CD4-positive, CD25-positive, alpha-beta regulatory T cell (primary cell): ENCODE results near the gene ORC2. TPM values are rescaled to one million over a fixed set of nuclear protein-coding genes. Genes with fewer than 3 reads are reported as not detected.
A peak's percentile ranks its signal among the peaks of the same experiment; 100 is the strongest.
"Not testable (repeated sequence)": the region's sequence is repeated elsewhere in the genome, so short reads cannot be mapped to it uniquely, and the experiment has no call there.

ENCODE experiments used
- ATAC-seq, 2 donors: fragments of 150-1000 bp; cut with Tn5 transposase; one replicate each; pipeline ENCODE4 v1.10.0; 2021; ENCODE audit warnings: low read depth in 2 of 2, moderate number of reproducible peaks in 2 of 2, moderate library complexity in 1 of 2
- DNase-seq, 3 donors: peaks; one replicate each; pipeline versions ENCODE4 v3.0.0 to v3.0.0-alpha.2; 2012 to 2022; ENCODE audit warnings: mixed read lengths in 1 of 3
- H3K27ac ChIP-seq: one replicate; pipeline ENCODE4 v1.7.0; 2013; ENCODE audit warnings: mild to moderate bottlenecking, low read length; ENCODE audit not compliant: insufficient read depth, poor library complexity, severe bottlenecking
- H3K27me3 ChIP-seq: one replicate; pipeline ENCODE4 v1.7.0; 2013; ENCODE audit warnings: low read length; ENCODE audit not compliant: control insufficient read depth, insufficient read depth
- H3K36me3 ChIP-seq: one replicate; pipeline ENCODE4 v1.7.0; 2013; ENCODE audit warnings: mild to moderate bottlenecking, low read length, moderate library complexity; ENCODE audit not compliant: control insufficient read depth, insufficient read depth
- H3K4me1 ChIP-seq: 2 replicates; pipeline ENCODE4 v1.7.0; 2013; ENCODE audit warnings: mild to moderate bottlenecking, low read length; ENCODE audit not compliant: insufficient read depth, control insufficient read depth, poor library complexity, severe bottlenecking
- H3K4me3 ChIP-seq: one replicate; pipeline ENCODE4 v1.7.0; 2013; ENCODE audit warnings: low read depth, mild to moderate bottlenecking, low read length, moderate library complexity
- H3K9me3 ChIP-seq, 2 experiments: 1 replicate in 1 of 2; 2 replicates in 1 of 2; pipeline ENCODE4 v1.7.0; 2013; ENCODE audit warnings: low read length in 2 of 2, mild to moderate bottlenecking in 1 of 2, moderate library complexity in 1 of 2; ENCODE audit not compliant: control insufficient read depth in 2 of 2
- H3K27ac Mint-ChIP-seq, 3 donors: one replicate each; pipeline ENCODE4 v1.8.0; 2020 to 2022; ENCODE audit warnings: mild to moderate bottlenecking in 3 of 3, mixed read lengths in 3 of 3, moderate library complexity in 2 of 3
- H3K27me3 Mint-ChIP-seq: one replicate; pipeline ENCODE4 v1.8.0; 2022; ENCODE audit warnings: mild to moderate bottlenecking, mixed read lengths
- H3K36me3 Mint-ChIP-seq: one replicate; pipeline ENCODE4 v1.8.0; 2020; ENCODE audit warnings: mixed read lengths
- H3K4me1 Mint-ChIP-seq, 4 donors: one replicate each; pipeline ENCODE4 v1.8.0; 2020 to 2022; ENCODE audit warnings: mixed read lengths in 4 of 4, mild to moderate bottlenecking in 1 of 4
- H3K4me3 Mint-ChIP-seq, 4 donors: one replicate each; pipeline ENCODE4 v1.8.0; 2020 to 2022; ENCODE audit warnings: mild to moderate bottlenecking in 4 of 4, mixed read lengths in 4 of 4, moderate library complexity in 3 of 4
- H3K9me3 Mint-ChIP-seq, 7 donors: one replicate each; pipeline ENCODE4 v1.8.0; 2020 to 2022; ENCODE audit warnings: mixed read lengths in 7 of 7, mild to moderate bottlenecking in 3 of 7, moderate library complexity in 2 of 7
- polyA plus RNA-seq, 4 donors: library from polyadenylated mRNA; unstranded; fragments of 300-500 nt; fragmentation: Illumina TruSeq; gene quantifications; one replicate each; pipeline ENCODE4 v1.2.3, GENCODE V29; 2021
- total RNA-seq: library from RNA; stranded (reverse); gene quantifications from one replicate; pipeline ENCODE4 v1.2.3, GENCODE V29; 2022

The ORC2 gene
- total and polyA plus RNA-seq, 5 donors from 2014 or later: 8.4 to 32.7 (median 14.0) TPM

- Histone ChIP-seq H3K4me3 (no peak overlapping the region), H3K27me3 (no peaks in the 10 kb centered on the region), H3K27ac (peak overlapping the region; percentile 60), H3K4me1 (peaks cover 4% of the 10 kb centered on the region), H3K36me3 (peaks cover 62% of the 10 kb centered on the region), H3K9me3 (no peaks in the 10 kb centered on the region)
- no peaks in the 10 kb centered on the region for H3K27me3 Mint-ChIP-seq
- peak overlapping the region in 2 of 3 donors; percentile 12 to 75 for H3K27ac Mint-ChIP-seq
- H3K4me1 Mint-ChIP-seq: peaks cover 5 to 19% (median 13%) of the 10 kb centered on the region in 4 donors
- DNase-seq (peak; percentile 59 to 93 (median 83)), ATAC-seq (peak; percentile 100)
- H3K9me3 Mint-ChIP-seq: no peaks in the 10 kb centered on the region
- no peak overlapping the region for H3K4me3 Mint-ChIP-seq
- H3K36me3 Mint-ChIP-seq: peaks cover 34% of the 10 kb centered on the region
Observed at GRCh38 chr2:200901459-200902072, 61.9 kb downstream of the ORC2 start.

DNA sequence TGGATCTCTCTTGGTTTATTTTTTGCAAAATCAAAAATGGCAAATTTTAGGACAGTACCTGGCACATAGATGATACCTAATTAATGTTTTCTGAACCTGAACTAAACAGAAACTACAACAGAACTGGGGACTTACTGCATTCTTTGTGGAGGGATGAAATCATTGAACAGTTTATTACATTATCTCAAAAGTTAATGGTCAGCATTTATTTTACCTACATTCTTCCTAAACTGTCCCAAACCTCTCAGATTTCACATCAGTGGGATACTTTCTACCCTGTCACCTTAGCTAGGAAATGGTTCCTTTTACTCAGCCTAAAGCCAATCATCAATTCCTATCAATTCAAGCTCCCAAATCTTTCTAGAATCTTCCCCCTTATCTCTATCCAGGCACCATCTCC is 64.0 kb downstream of the ORC2 start:
- Mint-ChIP-seq H3K27me3 (no peaks in the 10 kb centered on the region), H3K9me3 (peaks cover 0 to 2% (median 0%) of the 10 kb centered on the region in 7 donors), H3K36me3 (peaks cover 50% of the 10 kb centered on the region), H3K4me1 (peaks cover 5 to 19% (median 12%) of the 10 kb centered on the region in 4 donors), H3K4me3 (no peak overlapping the region), H3K27ac (no peak overlapping the region)
- H3K4me1 ChIP-seq: peaks cover 4% of the 10 kb centered on the region
- no peaks in the 10 kb centered on the region for H3K9me3 ChIP-seq
- no peaks in the 10 kb centered on the region for H3K27me3 ChIP-seq
- H3K36me3 ChIP-seq: peaks cover 73% of the 10 kb centered on the region
- H3K27ac ChIP-seq: no peak overlapping the region
- DNase-seq (no peak), ATAC-seq (no peak)
- no peak overlapping the region for H3K4me3 ChIP-seq

DNA sequence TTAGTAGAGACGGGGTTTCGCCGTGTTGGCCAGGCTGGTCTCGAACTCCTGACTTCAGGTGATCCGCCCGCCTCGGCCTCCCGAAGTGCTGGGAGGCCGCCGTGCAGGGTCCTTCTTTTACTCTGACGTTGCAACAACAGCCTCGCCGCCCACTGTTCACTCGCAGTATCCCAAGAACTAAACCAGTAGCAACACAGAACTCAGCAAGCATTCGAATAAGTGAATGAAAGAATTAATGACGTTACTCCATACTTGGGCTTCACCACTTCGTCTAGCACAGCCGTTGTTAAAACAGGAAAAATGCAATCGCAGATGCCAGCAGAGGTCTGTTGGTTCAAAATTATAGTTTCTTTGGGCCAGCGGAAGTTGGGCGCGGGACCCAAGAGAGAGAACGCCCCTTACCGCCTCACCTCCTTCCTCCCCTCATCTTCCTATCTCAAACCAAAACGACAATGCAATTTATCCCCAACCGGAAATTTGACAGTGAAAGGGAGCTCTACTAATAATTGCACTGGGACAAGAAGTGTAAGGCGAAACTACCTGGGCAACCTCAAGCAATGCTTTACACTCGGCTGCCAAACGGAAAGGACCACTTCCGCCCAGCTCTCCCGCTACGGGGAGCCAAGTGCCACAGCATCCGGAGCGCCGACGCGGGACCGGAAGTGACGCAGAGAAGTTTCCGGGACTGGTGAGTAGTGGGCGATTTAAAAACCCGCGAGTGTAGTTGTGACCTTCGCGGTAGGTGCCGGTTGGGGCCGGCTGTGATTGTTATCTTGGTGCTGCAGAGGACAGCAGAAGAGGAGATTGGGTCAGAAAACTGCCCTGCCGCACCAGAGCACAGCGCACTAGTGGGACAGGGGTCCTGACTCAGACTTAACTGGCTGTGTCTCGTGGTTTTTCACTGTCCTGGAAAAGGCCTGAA is 74.5 kb downstream of the ORC2 start, which contains the start of the genes NIF3L1 and PPIL3:
Gene NIF3L1 (plus strand): TSS at position 668 of the 922 bp plus-strand sequence. CDS start 2,573 bp downstream, outside the sequence.
Gene PPIL3 (minus strand): TSS at position 374 of the 922 bp plus-strand sequence. CDS start 1,462 bp downstream, outside the sequence.
- DNase-seq (peak; percentile 94 to 99 (median 97)), ATAC-seq (peak; percentile 81 to 84)
- Histone ChIP-seq H3K9me3 (no peaks in the 10 kb centered on the region), H3K36me3 (peaks cover 17% of the 10 kb centered on the region), H3K4me1 (peaks cover 28% of the 10 kb centered on the region), H3K27me3 (no peaks in the 10 kb centered on the region), H3K4me3 (peak within 1 kb of the TSS; percentile 98), H3K27ac (peak within 1 kb of the TSS; percentile 97)
- Mint-ChIP-seq H3K27ac (peak within 1 kb of the TSS; percentile 94 to 100 (median 100)), H3K27me3 (peaks cover 4% of the 10 kb centered on the region), H3K4me1 (peaks cover 12 to 64% (median 39%) of the 10 kb centered on the region in 4 donors), H3K4me3 (peak within 1 kb of the TSS; percentile 95 to 99 (median 96)), H3K9me3 (no peaks in the 10 kb centered on the region), H3K36me3 (peaks cover 13% of the 10 kb centered on the region)

GRCh38 chr2:200881715-200882249 is 81.7 kb downstream of the ORC2 start:
- H3K36me3 ChIP-seq: peaks cover 67% of the 10 kb centered on the region
- H3K4me3 Mint-ChIP-seq: not testable (repeated sequence)

DNA sequence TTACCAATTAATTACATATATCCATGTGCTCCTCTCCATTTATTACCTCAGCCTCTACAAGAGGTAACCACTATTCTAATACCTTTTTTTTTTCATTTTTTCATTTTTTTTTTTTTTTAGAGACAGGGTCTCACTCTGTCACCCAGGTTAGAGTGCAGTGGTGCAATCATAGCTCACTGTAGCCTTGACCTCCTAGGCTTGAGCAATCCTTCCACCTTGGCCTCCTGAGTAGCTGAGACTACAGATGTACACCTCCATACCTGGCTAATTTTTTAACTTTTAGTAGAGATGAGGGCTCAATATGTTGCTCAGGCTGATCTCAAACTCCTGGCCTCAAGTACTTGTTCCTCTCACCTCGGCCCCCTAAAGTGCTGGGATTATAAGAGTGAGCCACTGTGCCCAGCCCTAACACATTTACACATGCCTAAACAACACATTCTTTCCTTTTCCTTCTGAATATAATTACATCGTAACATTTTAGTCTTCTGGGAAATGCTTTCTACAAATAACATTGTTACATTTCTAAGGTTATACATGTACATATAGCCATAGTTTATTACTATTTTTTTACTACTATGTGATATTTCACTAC is 85.1 kb downstream of the ORC2 start:
- Mint-ChIP-seq H3K4me1 (peaks cover 0 to 14% (median 12%) of the 10 kb centered on the region in 4 donors), H3K27ac (no peak overlapping the region), H3K36me3 (peaks cover 37% of the 10 kb centered on the region), H3K9me3 (no peaks in the 10 kb centered on the region), H3K27me3 (no peaks in the 10 kb centered on the region), H3K4me3 (no peak overlapping the region)
- DNase-seq: no peak
- ATAC-seq: no peak
- Histone ChIP-seq H3K36me3 (peaks cover 72% of the 10 kb centered on the region), H3K4me1 (no peaks in the 10 kb centered on the region), H3K27ac (no peak overlapping the region), H3K4me3 (no peak overlapping the region), H3K27me3 (no peaks in the 10 kb centered on the region), H3K9me3 (no peaks in the 10 kb centered on the region)

More at GRCh38 chr2:200881715-200882249, 81.7 kb downstream of the ORC2 start:
- H3K9me3 ChIP-seq, H3K4me1 ChIP-seq, ATAC-seq, H3K27ac ChIP-seq, H3K27me3 ChIP-seq, H3K4me3 ChIP-seq, DNase-seq, H3K27me3 Mint-ChIP-seq, H3K9me3 Mint-ChIP-seq: not testable (repeated sequence)
- H3K36me3 Mint-ChIP-seq: peaks cover 36% of the 10 kb centered on the region
- H3K4me1 Mint-ChIP-seq: peaks cover 4 to 23% (median 14%) of the 10 kb centered on the region in 4 donors
- peak overlapping the region in 1 of 3 donors; percentile 10 for H3K27ac Mint-ChIP-seq

GRCh38 chr2:200877443-200877842 is 86.0 kb downstream of the ORC2 start:
- Mint-ChIP-seq H3K27ac (no peak overlapping the region), H3K36me3 (peaks cover 33% of the 10 kb centered on the region), H3K4me3 (no peak overlapping the region), H3K27me3 (no peaks in the 10 kb centered on the region), H3K4me1 (peaks cover 0 to 16% (median 10%) of the 10 kb centered on the region in 4 donors), H3K9me3 (no peaks in the 10 kb centered on the region)
- Histone ChIP-seq H3K27me3 (no peaks in the 10 kb centered on the region), H3K4me3 (no peak overlapping the region), H3K9me3 (no peaks in the 10 kb centered on the region), H3K36me3 (peaks cover 69% of the 10 kb centered on the region), H3K4me1 (no peaks in the 10 kb centered on the region), H3K27ac (no peak overlapping the region)
- ATAC-seq (no peak), DNase-seq (no peak)

DNA sequence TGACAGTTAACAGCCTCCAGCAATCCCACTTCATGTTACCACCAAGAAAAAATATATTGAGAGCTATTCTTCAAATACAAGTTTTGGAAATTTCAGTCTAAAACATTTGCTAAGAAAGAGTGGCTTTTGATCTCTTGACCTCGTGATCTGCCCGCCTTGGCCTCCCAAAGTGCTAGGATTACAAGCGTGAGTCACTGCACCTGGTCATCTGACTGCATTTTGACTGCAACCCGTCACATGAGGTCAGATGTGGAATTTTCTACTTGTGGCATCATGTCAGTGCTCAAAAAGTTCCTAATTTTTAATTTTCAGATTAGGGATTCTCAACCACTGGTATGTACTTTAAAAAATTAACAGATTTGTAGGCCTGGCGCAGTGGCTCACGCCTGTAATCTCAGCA is 89.9 kb downstream of the ORC2 start:
- H3K4me1 ChIP-seq: peaks cover 8% of the 10 kb centered on the region
- no peak overlapping the region for H3K27ac ChIP-seq
- peaks cover 0 to 2% (median 0%) of the 10 kb centered on the region in 7 donors for H3K9me3 Mint-ChIP-seq
- H3K4me1 Mint-ChIP-seq: peaks cover 5 to 11% (median 8%) of the 10 kb centered on the region in 4 donors
- H3K36me3 ChIP-seq: peaks cover 52% of the 10 kb centered on the region
- no peak for DNase-seq
- H3K9me3 ChIP-seq: no peaks in the 10 kb centered on the region
- no peak overlapping the region for H3K4me3 ChIP-seq
- no peak for ATAC-seq
- H3K27ac Mint-ChIP-seq: no peak overlapping the region
- H3K36me3 Mint-ChIP-seq: peaks cover 33% of the 10 kb centered on the region
- no peaks in the 10 kb centered on the region for H3K27me3 ChIP-seq
- no peak overlapping the region for H3K4me3 Mint-ChIP-seq
- no peaks in the 10 kb centered on the region for H3K27me3 Mint-ChIP-seq
